HG02759 (cell line): Measurements from ENCODE around the gene ACACB.

Experiments
- ATAC-seq: cut with Tn5 transposase; IDR thresholded peaks from one replicate; pipeline ENCODE4 v1.9.1; 2021; ENCODE audit warnings: mild to moderate bottlenecking, moderate library complexity; ENCODE audit not compliant: unreplicated experiment

Gene ACACB

DNA sequence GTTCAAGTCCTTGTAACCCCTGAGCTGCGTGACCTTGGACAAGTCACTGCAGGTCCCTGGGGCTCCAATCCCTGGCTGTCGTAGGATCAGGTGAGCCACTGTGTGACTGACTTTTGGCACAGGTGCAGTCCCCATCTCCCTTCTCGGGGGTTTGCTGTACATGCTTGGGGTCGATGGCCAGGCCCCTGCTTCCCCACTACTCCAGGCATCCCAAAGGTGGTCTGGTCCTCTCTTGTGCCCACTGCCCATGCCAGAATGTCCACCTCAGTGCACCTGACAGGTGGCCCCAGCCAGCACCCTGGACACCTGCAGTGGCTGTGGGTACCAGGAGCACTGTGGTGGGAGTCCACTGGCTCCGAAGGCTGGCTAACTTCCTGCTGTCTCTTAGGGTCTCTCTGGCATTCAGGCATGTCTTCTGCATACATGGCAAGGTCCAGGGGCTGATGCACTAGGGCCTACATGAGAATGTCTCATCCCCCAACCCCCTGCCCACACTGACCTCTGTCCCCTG is 178.0 kb downstream of the ACACB start:
- ATAC-seq = no peak

DNA sequence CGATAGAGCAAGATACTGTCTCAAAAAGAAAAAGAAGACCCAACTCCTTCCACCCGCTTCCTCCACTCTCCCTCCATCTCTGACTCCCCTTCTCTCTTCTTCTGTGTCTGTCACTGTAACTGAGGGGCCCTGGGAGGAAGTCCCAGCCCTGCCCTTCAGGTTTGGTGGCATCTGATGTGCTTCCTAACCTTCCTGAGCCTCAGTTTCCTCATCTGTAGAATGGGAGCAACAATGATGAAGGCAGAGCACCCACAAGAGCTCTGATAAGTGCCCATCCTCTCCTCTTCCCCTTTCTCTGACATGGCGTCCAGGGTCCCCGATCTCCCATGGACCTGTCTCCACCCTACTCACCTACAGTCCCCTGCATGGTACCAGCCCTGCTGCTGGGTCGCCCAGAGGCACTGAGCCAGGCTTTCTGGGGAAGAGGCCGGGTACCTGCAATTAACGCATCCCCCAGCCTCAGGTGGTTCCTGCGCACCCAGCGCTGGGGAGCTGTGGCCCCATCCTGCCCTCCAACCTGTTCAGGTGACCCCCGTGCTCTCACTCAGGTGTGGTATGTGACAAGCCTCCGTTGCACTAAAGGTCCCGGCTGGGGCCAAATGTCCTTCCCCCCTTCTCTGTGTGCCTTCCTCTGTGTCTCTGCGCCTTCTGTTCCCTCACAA is 179.5 kb downstream of the ACACB start:
- no peak for ATAC-seq

DNA sequence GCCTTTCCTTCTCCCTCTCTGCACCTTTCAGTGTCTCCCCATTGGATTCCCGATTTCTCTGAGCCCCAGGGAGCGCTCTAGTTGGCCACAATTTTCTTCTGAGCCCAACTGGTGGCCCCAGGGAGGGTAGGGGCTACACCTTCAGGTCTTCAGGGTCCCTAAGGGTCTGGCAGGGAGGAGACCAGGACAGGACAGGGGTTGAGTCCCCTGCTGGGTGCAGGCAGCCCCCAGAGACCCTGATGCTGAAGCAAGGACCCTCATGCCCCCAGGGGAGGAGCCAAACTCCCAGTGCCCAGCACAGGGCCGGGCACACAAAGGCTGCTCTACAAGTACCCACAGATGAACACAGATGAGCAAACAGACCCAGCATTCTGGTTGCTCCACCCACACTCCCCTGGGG is 180.0 kb downstream of the ACACB start:
- no peak for ATAC-seq

DNA sequence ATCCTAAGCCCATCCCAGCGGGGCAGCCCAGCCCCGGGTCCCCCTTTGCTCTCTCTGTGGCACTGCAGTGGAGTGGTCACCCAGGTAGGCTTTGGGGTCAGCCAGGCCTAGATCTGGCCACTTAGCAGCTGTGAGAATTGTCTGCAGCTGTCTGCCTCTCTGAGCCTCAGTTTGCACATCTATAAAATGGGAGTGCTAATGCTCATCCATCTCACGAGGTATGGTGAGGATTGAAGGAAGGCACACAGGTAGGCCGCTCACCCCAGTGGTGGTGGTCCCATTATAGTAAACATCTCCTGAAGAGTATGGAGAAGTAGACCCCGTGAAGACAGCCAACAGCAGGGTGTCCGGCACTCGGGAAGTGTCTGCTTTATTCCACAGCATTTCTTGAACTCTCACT is 183.5 kb downstream of the ACACB start:
- no peak for ATAC-seq

DNA sequence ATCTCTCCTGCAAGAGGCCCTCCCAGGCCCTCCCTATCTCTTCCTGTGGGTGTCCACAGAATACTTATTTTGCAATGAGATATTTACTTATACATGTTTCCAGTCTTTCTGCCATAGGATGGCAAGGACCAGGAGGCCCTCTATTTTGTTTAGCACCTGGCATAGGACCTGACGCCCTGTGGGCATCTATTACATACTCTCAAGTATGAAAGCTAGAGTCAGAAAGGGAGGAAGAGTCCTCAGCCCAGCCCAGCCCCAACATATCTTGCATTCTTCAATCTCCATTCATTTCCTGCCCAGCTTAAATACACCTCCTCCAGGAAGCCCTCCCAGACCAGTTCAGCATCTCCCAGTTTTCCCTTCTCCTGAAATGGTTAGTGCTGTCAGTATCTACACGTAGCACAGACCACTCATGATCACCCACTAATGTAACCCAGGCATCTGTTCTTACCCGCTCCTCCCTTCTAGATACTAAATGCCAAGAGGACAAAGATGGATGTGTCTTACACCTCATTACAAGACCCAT is 185.3 kb downstream of the ACACB start:
- no peak for ATAC-seq

DNA sequence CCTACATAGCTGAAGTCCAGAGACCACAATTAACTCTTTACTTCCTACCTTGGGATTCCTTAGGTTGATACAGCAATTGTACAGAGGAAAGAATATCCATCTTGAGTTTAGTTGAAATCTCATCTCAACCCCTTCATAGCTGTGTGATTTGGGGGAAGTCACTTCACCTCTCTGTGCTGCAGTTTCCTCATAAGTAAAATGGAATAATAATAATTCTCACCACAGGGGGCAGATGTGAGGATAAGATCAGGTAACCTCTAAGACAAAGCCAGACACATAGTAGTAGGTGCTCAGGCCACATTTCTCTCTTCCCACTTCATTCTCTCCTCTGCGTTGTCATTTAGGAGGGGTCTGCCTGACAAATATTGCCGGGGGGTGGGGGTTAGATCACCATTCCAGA is 186.0 kb downstream of the ACACB start:
- ATAC-seq = no peak

DNA sequence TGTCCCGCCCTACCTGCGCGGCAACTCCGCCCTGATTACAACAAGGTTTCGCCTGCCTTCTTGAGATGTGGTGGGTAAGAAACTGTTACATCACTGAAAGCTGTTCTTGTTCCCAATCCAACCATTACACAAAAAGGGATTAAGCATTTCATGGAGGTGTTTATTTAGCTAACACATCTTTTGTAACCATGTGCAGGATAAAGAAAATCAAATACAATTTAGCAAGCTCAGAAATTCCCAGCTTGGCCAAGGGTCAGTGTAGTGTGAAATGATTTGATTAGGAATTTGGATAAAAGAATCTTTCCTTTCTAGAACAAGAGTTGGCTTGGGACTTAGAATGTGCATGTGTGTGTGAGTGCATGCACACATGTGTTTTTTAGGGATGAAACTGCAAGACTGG is 186.4 kb downstream of the ACACB start:
- no peak for ATAC-seq

DNA sequence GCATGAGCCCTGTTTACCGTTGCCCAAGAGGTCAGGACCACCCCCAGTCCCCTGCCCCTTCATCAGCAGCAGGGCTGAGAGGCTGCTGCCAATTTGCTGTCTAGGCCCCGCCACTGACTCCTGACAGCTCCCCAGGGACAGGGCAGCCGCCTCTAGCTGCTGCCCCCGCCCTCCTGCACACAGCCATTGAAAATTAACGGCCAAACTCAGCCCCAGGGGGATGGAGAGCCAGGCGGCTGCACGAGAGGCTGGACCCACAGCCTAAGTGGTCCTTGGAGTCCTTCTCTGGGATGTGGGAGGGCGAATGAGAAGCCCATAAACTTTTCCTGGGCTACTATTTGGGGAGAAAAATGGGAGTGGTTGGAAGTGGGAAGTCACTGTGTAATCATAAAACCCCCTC is 188.1 kb downstream of the ACACB start:
- ATAC-seq = no peak

DNA sequence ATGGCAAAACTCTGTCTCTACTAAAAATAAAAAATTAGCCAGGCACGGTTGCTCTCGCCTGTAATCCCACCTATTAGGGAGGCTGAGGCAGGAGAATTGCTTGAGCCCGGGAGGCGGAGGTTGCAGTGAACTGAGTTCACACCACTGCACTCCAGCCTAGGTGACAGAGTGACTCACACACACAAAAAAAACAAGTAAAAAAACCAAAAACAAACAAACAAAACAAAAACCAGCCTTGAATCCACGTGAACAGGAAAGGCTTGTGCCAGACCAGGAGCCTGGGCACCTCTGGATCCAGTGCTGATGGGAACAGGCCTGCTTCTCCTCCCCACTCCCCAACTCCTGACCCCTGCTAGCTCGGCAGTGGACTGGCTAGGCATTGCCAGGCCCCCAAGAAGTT is 189.2 kb downstream of the ACACB start:
- no peak for ATAC-seq

DNA sequence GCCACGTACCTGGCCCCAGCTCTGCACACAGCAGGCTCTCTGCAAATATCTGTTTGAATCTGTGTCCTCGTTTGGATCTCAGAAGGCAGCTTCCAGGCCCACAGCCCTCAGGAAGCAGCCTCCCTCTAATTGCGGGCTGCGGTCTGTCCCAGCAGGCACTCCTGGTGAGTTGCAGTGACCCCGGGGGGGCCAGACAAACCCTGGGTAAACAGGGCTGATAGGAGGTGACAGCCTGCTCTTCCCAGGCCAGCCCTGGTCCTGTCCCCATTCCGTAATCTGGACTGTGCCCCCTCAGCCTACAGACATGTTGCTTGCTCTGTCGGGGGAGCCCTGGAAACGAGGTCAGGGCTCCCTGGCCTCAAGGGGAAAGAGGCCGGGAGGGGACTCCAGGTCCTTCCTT is 190.7 kb downstream of the ACACB start:
- no peak for ATAC-seq

DNA sequence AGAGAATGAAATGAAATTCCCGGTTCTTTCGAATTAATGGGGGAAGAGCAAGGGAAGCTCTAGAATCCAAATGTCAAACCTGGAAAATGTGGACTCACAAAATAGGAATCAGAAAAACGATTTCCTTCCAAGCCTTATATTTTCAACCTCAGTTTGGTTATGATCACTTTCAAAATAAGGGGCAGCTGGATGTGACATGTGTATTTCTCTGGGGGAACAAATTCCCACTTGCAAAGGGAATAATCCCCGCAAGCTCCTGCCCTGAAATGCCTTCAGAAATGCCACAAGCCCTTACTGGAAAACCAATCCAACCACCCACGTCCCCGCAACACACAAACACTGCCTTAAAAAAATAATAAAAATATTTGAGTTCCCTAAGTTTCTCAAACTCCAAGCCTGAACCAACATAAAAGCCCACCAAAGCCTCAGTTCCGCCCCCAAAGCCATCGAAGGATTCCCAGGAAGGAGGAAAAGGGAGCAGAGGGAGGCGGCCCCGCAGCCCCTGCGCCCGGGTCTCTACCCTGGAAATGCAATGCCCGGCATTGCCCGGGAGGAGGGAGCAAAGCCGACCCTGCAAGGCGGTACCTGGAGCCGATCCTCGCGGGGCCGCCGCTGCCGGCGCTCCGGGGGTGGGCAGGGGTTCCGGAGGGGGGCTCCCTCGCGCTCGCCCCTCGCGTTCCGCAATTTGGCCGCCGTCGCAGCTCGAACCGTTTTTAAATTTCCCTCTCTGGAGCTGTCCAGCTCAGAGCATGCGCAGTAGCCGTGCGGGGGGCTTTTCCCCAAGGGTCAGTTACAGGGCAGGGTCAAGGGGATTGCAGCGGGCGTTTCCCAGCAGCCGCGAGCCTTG is 192.4 kb downstream of the ACACB start, which contains the start of gene FOXN4:
Gene FOXN4, minus strand, starts transcription at position 751 of the 847 bp plus-strand sequence. CDS start 963 bp downstream, outside the sequence.
- ATAC-seq = no peak

DNA sequence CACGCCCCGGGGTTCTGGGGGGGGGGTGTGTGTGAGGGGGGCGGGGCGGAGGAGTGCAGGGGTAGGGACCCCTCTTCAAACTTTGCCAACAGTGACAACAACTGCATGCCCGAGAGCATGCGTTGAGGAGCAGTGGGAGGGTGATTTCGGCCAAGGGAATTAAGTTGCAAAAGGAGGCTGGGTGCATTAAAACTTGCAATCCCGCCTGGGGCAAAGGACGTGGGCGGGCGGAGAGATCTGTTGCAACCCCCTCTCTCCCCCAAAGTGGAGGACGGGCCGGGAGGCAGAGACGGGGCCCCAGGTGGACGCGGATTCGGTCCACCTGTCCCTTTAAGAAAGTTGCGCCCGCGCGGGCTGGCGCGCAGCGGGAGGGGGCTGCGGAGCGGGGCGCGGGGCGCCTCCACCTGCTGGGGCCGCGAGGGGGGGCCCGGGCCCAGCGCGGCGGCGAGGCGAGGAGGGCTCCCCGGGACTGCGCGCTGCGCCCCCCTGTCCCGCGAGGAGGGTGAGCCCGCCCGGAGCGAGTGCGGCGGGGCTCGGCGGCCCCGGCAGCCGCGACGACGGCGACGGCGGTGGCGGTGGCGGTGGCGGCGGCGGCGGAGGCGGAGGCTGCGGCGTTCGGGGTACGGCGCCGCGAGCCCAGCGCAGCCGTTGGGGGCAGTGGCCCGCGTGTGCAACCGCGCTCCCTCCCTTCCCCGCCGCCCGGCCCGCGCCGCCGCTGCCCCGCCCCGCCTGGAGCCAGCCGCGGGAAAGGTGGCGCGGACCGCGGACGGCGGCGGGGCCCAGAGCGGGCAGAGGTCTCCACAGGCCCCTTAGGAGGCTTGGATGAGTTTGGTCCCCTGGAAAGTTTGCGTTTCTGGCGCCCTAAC is 193.2 kb downstream of the ACACB start:
- no peak for ATAC-seq

DNA sequence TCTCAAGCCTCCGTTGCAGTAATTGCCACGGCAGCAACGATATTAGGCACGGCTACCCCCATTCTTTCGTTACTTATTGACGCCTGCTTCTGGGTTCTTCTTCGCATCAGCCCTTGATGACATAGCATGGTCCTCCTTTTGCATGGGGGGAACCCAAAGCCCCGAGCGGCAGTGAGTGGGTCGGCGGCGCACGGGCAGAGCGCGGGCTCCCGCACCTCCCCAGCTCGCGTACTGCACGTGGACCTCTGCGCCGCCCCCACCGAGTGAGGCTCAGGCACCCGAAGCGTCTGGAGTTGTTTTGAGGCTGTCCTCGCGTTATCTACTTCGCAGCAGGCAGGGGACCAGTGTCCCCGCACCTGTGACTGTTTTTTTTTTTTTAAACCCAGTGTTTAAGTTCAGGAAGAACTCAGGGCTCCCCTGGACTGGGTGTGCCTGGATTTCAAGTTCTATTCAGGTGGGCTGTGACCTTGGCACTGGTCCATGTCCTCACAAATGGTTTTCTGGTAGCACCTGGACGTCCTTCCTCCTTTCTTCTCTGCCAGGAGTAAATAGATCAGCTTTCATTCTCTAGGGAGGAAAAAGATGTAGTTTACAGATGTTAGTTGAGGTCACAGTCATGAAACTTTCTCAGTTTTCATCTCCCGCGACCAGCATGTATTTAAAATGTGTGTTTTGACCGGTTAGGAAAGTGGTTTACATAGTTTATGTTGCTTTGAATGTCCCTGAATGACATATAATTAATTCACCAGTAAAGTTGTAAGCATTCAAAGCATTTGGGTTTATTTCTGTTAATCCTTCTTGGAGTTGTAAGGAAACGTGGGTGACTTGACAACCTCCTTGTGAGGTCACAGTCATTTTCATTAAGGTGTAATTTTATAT is 194.1 kb downstream of the ACACB start:
- no peak for ATAC-seq
